Measurements from ENCODE around the gene HEATR5A.

HEATR5A gene

GRCh38 chr14:31456841-31457664 lies 36.7 kb upstream of the HEATR5A start, which contains the start of gene DTD2:
Gene DTD2 (minus strand): TSS chr14:31457506. CDS start chr14:31457393, 113 bp downstream.
- peak within 1 kb of the TSS; percentile 73 to 80 for H3K4me3 ChIP-seq (replicated peaks in 1 of 2; ENCODE audit: low read depth in 2 of 2, low read length in 2 of 2)
- peak; percentile 95 for DNase-seq (ENCODE audit: low read depth in 2 of 2)
- TF ChIP-seq CTCF (IDR thresholded peaks at IDR 0.05; ENCODE audit: low read depth, low read length): no peak

- DNase-seq (ENCODE audit: low read depth in 2 of 2): peak; percentile 65 to 73
- peak; percentile 49 for TF ChIP-seq CTCF (IDR thresholded peaks at IDR 0.05; ENCODE audit: low read depth, low read length)
- no peak overlapping the region for H3K4me3 ChIP-seq (replicated peaks in 1 of 2; ENCODE audit: low read depth in 2 of 2, low read length in 2 of 2)
Observed at GRCh38 chr14:31449971-31450610, 29.7 kb upstream of the HEATR5A start.

- DNase-seq (ENCODE audit: low read depth in 2 of 2): no peak
- no peak overlapping the region for H3K4me3 ChIP-seq (replicated peaks in 1 of 2; ENCODE audit: low read depth in 2 of 2, low read length in 2 of 2)
- no peak for TF ChIP-seq CTCF (IDR thresholded peaks at IDR 0.05; ENCODE audit: low read depth, low read length)
Observed at GRCh38 chr14:31449136-31449535, 28.8 kb upstream of the HEATR5A start.

GRCh38 chr14:31445703-31446102 lies 25.4 kb upstream of the HEATR5A start:
- TF ChIP-seq CTCF (IDR thresholded peaks at IDR 0.05; ENCODE audit: low read depth, low read length): no peak
- no peak for DNase-seq (ENCODE audit: low read depth in 2 of 2)
- no peak overlapping the region for H3K4me3 ChIP-seq (replicated peaks in 1 of 2; ENCODE audit: low read depth in 2 of 2, low read length in 2 of 2)

- no peak overlapping the region for H3K4me3 ChIP-seq (replicated peaks in 1 of 2; ENCODE audit: low read depth in 2 of 2, low read length in 2 of 2)
- no peak for TF ChIP-seq CTCF (IDR thresholded peaks at IDR 0.05; ENCODE audit: low read depth, low read length)
- no peak for DNase-seq (ENCODE audit: low read depth in 2 of 2)
Observed at GRCh38 chr14:31442284-31442683, 21.9 kb upstream of the HEATR5A start.

- H3K4me3 ChIP-seq (replicated peaks in 1 of 2; ENCODE audit: low read depth in 2 of 2, low read length in 2 of 2): no peak overlapping the region
- peak; percentile 78 to 86 for DNase-seq (ENCODE audit: low read depth in 2 of 2)
- TF ChIP-seq CTCF (IDR thresholded peaks at IDR 0.05; ENCODE audit: low read depth, low read length): no peak
Observed at GRCh38 chr14:31441273-31442111, 21.1 kb upstream of the HEATR5A start.
